ENCODE measurements around the gene SEMA3A.

GRCh38 chr7:83931968-83932367, 262.6 kb downstream of the SEMA3A start:
- TF ChIP-seq CTCF (IDR thresholded peaks at IDR 0.05) (no peak), NR3C1 (CRISPR knock-in tag; conservative IDR thresholded peaks at IDR 0.05; ENCODE audit: low read depth) (no peak), GABPB1 (CRISPR knock-in tag; IDR thresholded peaks at IDR 0.05) (no peak), HMGXB4 (CRISPR knock-in tag; IDR thresholded peaks at IDR 0.05) (no peak), TCF7 (CRISPR knock-in tag; IDR thresholded peaks at IDR 0.05; ENCODE audit: low read depth) (no peak), MAX (CRISPR knock-in tag; IDR thresholded peaks at IDR 0.05) (no peak), ETV6 (CRISPR knock-in tag; IDR thresholded peaks at IDR 0.05) (no peak), GRHL2 (CRISPR knock-in tag; IDR thresholded peaks at IDR 0.05; ENCODE audit: insufficient replicate concordance, severe bottlenecking) (no peak), ZNF425 (CRISPR knock-in tag; conservative IDR thresholded peaks at IDR 0.05) (no peak), CREB1 (CRISPR knock-in tag; IDR thresholded peaks at IDR 0.05) (no peak), FOXJ3 (CRISPR knock-in tag; IDR thresholded peaks at IDR 0.05; ENCODE audit: borderline replicate concordance) (no peak), USF1 (CRISPR knock-in tag; IDR thresholded peaks at IDR 0.05) (no peak), TEAD1 (CRISPR knock-in tag; IDR thresholded peaks at IDR 0.05) (no peak), EMX1 (CRISPR knock-in tag; IDR thresholded peaks at IDR 0.05) (no peak)
